GM12865 (cell line): ENCODE measurements around the gene CD207.
"Not testable (repeated sequence)": the region's sequence is repeated elsewhere in the genome, so short reads cannot be mapped to it uniquely, and the experiment has no call there.

Experiments
- DNase-seq: peaks from one replicate; pipeline ENCODE4 v3.0.0; 2010; ENCODE audit warnings: low read depth
- H3K4me3 ChIP-seq: 2 replicates; pipeline ENCODE4 v1.5.1; 2011; ENCODE audit warnings: mild to moderate bottlenecking, low read depth, low read length, control low read depth
- TF ChIP-seq, protein P1 (sequence below): IDR thresholded peaks from 2 replicates; pipeline ENCODE4 v1.5.1; 2011; ENCODE audit warnings: low read length, control low read depth, low read depth, inconsistent platforms; ENCODE audit not compliant: insufficient read depth; ENCODE audit errors: missing control alignments

The CD207 gene

DNA sequence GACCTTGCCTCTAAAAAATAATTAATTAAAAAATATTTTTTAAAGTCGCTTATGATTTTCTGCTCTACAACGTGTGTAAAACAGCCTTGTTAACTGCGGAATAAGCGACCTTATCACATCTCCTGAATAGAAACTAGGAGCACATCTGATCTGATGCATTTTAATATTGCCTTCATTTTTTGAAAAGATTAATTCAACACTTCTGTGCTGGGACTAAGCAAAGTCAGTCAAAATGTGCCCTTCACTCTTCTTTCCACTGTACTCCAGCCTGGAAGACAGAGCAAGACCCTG is 27.8 kb downstream of the CD207 start:
- TF ChIP-seq, protein P1, sequence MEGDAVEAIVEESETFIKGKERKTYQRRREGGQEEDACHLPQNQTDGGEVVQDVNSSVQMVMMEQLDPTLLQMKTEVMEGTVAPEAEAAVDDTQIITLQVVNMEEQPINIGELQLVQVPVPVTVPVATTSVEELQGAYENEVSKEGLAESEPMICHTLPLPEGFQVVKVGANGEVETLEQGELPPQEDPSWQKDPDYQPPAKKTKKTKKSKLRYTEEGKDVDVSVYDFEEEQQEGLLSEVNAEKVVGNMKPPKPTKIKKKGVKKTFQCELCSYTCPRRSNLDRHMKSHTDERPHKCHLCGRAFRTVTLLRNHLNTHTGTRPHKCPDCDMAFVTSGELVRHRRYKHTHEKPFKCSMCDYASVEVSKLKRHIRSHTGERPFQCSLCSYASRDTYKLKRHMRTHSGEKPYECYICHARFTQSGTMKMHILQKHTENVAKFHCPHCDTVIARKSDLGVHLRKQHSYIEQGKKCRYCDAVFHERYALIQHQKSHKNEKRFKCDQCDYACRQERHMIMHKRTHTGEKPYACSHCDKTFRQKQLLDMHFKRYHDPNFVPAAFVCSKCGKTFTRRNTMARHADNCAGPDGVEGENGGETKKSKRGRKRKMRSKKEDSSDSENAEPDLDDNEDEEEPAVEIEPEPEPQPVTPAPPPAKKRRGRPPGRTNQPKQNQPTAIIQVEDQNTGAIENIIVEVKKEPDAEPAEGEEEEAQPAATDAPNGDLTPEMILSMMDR, result no peak
- H3K4me3 ChIP-seq, result no peak overlapping the region
- no peak for DNase-seq

DNA sequence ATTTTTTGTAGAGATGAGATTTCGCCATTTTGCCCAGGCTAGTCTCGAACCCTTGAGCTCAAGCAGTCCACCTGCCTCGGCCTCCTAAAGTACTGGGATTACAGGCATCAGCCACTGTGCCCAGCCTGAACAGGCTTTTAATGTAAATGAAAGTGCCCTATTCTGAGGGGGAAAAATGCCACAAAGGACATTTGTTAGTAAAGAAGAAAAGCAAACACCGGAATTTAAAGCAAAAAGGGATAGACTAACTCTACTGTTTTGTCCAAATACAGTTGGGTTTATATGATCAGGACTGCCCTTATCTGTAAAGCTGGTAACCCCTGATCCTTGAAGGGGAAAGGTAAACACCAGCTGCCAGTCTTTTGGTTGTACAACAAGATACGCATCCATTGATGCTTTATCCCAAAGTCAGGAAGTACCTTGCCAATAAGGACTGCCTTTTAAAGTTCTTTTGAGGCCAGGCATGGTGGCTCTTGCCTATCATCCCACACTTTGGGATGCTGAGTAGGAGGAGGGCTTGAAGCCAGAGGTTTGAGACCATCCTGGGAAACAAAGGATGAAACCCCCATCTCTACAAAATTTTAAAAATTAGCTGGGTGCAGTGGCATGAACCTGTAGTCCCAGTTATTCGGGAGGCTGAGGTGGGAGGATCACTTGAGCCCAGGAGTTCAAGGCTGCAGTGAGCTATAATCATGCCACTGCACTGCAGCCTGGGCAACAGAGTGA is 28.4 kb downstream of the CD207 start:
- TF ChIP-seq, protein P1, result no peak
- no peak overlapping the region for H3K4me3 ChIP-seq
- no peak for DNase-seq

DNA sequence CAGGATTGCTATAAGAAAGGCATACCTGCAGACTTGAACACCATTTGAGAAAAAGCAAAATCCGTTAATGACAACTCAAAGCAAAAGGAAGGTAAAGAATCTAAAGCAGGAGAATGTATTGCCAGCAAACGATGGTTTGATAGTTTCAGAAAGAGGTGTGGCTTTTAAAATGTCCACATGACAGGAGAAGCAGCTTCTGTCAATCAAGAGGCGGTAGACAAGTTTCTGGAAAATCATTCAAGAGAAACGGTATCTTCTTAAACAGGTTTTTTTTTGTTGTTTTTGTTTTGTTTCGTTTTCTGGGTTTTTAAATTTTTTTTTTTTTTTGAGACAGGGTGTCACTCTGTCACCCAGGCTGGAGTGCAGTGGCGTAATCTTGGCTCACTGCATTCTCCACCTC is 29.0 kb downstream of the CD207 start:
- TF ChIP-seq, protein P1, result no peak
- no peak for DNase-seq
- no peak overlapping the region for H3K4me3 ChIP-seq

DNA sequence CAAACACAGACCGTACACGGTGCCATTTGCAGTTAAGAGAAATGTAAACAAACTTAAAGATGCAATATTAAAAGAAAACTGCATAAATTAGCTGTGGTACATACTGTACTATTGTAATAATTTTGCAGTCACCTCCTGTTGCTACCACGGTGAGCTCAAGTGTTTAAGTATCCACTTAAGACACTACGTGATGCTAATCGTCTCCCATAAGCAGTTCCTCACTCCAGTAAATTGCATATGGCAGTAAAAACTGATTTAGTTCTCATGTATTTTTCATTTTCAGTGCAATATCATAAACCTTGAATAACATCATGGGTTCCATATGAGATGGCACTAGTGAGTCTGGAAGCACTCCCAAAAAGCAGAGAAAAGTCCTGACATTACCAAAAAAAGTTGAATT is 29.6 kb downstream of the CD207 start:
- TF ChIP-seq, protein P1, result no peak
- DNase-seq, result no peak
- no peak overlapping the region for H3K4me3 ChIP-seq

DNA sequence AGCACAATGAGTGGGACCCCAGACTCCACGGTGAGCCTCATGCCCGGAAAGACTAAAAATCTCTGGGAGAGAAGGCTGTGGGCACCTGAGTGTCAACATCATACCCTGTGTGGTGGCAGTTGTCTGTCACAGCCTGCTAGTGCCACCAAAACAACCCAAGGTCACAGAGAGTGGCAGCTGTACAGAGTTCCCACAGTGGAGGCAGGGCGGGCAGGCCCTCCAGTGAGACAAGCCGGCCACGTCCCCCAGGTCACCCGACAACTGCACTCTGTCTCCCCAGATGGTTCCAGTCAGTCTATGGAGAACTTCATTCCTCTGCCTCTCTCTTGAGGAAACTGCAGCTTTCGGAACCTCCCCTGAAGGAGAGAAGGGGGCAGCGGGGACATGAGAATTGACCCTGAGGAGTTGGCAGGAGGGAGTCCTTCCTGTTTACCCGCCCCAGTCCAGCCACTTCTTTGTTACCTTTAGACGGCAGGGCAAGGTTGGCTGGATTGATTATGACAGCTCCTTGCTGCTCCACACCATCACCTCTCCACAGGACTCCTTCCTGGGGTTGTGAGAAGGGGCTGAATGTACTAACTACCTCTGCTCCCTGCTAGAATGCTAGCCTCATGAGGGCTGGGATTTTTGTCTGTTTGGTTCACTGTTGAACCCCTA is 33.9 kb downstream of the CD207 start:
- H3K4me3 ChIP-seq, result no peak overlapping the region
- TF ChIP-seq, protein P1, result no peak
- DNase-seq, result no peak

DNA sequence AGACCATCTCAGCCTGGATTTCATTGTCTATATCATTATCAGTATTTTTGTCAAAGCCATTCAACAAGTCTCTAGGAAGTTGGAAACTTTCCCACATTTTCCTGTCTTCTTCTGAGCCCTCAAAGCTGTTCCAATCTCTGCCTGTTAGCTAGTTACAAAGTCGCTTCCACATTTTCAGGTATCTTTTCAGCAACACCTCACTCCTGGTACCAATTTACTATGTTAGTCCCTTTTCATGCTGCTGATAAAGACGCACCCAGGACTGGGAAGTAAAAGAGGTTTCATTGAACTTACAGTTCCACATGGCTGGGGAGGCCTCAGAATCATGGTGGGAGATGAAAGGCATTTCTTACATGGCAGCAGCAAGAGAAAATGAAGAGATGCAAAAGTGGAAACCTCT is 35.9 kb downstream of the CD207 start:
- DNase-seq, result no peak
- TF ChIP-seq, protein P1, result no peak
- no peak overlapping the region for H3K4me3 ChIP-seq

DNA sequence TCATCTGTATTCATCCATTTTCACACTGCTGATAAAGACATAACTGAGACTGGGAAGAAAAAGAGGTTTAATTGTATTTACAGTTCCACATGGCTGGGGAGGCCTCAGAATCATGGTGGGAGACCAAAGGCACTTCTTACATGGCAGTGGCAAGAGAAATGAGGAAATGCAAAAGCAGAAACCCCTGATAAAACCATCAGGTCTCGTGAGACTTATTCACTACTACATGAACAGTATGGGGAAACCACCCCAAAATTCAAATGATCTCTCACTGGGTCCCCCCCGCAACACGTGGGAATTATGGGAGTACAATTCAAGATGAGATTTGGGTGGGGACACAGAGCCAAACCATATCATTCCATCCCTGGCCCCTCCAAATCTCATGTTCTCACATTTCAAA is 37.6 kb downstream of the CD207 start:
- not testable (repeated sequence) for DNase-seq, H3K4me3 ChIP-seq
